Measurements from ENCODE around the gene PLAU.
"Not testable (repeated sequence)": the region's sequence is repeated elsewhere in the genome, so short reads cannot be mapped to it uniquely, and the experiment has no call there.

PLAU gene

GRCh38 chr10:73894245-73894971 lies 16.5 kb upstream of the PLAU start:
- H3K27me3 ChIP-seq (ENCODE audit: insufficient read depth, low read length) = 0 out of 2 replicates have a peak, but pooled peaks cover 7% of the 10 kb centered on the region
- H3K79me2 ChIP-seq (ENCODE audit: insufficient read depth, low read length) = no peaks in the 10 kb centered on the region
- H4K20me1 ChIP-seq (ENCODE audit: insufficient read depth, low read length) = no peaks in the 10 kb centered on the region
- no peaks in the 10 kb centered on the region for H3K9me3 ChIP-seq (ENCODE audit: low read length)
- no peaks in the 10 kb centered on the region for H3F3A ChIP-seq (ENCODE audit: insufficient read depth, low read length)
- H3K36me3 ChIP-seq (ENCODE audit: insufficient read depth, low read length) = no peaks in the 10 kb centered on the region
- no peak overlapping the region for H3K4me3 ChIP-seq (ENCODE audit: low read depth, low read length, poor library complexity, severe bottlenecking)
- no peak overlapping the region for H3K9ac ChIP-seq (ENCODE audit: low read length)
- H3K27ac ChIP-seq (ENCODE audit: low read depth, low read length, poor library complexity, severe bottlenecking) = no peak overlapping the region
- TF ChIP-seq CTCF (IDR thresholded peaks at IDR 0.05; ENCODE audit: low read length) (no peak), EZH2 (IDR thresholded peaks at IDR 0.05; ENCODE audit: borderline replicate concordance, low read length) (no peak)
- no peak overlapping the region for H3K4me2 ChIP-seq (ENCODE audit: low read length)
- peaks cover 3% of the 10 kb centered on the region for H3K4me1 ChIP-seq (ENCODE audit: insufficient read depth, low read length, severe bottlenecking)
- no peaks in the 10 kb centered on the region for H3K9me2 ChIP-seq (ENCODE audit: low read depth, low read length)
- H2AFZ ChIP-seq (ENCODE audit: low read length) = no peak overlapping the region

- H4K20me1 ChIP-seq (ENCODE audit: insufficient read depth, low read length); H3K9ac ChIP-seq (ENCODE audit: low read length); H3K79me2 ChIP-seq (ENCODE audit: insufficient read depth, low read length); H3K36me3 ChIP-seq (ENCODE audit: insufficient read depth, low read length); H3K4me3 ChIP-seq (ENCODE audit: low read depth, low read length, poor library complexity, severe bottlenecking); H3K4me1 ChIP-seq (ENCODE audit: insufficient read depth, low read length, severe bottlenecking); H2AFZ ChIP-seq (ENCODE audit: low read length); H3K9me2 ChIP-seq (ENCODE audit: low read depth, low read length); H3K27me3 ChIP-seq (ENCODE audit: insufficient read depth, low read length); H3K9me3 ChIP-seq (ENCODE audit: low read length); H3K4me2 ChIP-seq (ENCODE audit: low read length); H3F3A ChIP-seq (ENCODE audit: insufficient read depth, low read length); H3K27ac ChIP-seq (ENCODE audit: low read depth, low read length, poor library complexity, severe bottlenecking): not testable (repeated sequence)
Observed at GRCh38 chr10:73895381-73895780, 15.6 kb upstream of the PLAU start.

- Histone ChIP-seq H3K79me2 (ENCODE audit: insufficient read depth, low read length) (no peaks in the 10 kb centered on the region), H3K9me3 (ENCODE audit: low read length) (no peaks in the 10 kb centered on the region), H3K27me3 (ENCODE audit: insufficient read depth, low read length) (0 out of 2 replicates have a peak, but pooled peaks cover 5% of the 10 kb centered on the region), H3K9ac (ENCODE audit: low read length) (no peak overlapping the region), H3K4me2 (ENCODE audit: low read length) (no peak overlapping the region), H3K36me3 (ENCODE audit: insufficient read depth, low read length) (no peaks in the 10 kb centered on the region), H2AFZ (ENCODE audit: low read length) (no peak overlapping the region), H3K9me2 (ENCODE audit: low read depth, low read length) (no peaks in the 10 kb centered on the region), H3F3A (ENCODE audit: insufficient read depth, low read length) (no peaks in the 10 kb centered on the region), H3K27ac (ENCODE audit: low read depth, low read length, poor library complexity, severe bottlenecking) (no peak overlapping the region), H3K4me3 (ENCODE audit: low read depth, low read length, poor library complexity, severe bottlenecking) (no peak overlapping the region), H3K4me1 (ENCODE audit: insufficient read depth, low read length, severe bottlenecking) (no peaks in the 10 kb centered on the region), H4K20me1 (ENCODE audit: insufficient read depth, low read length) (no peaks in the 10 kb centered on the region)
- TF ChIP-seq CTCF (IDR thresholded peaks at IDR 0.05; ENCODE audit: low read length) (no peak), EZH2 (IDR thresholded peaks at IDR 0.05; ENCODE audit: borderline replicate concordance, low read length) (no peak)
Observed at GRCh38 chr10:73897693-73898092, 13.2 kb upstream of the PLAU start.

Measured in OCI-LY1 (cell line).